ENCODE results near the gene PTGES3.

The PTGES3 gene

DNA sequence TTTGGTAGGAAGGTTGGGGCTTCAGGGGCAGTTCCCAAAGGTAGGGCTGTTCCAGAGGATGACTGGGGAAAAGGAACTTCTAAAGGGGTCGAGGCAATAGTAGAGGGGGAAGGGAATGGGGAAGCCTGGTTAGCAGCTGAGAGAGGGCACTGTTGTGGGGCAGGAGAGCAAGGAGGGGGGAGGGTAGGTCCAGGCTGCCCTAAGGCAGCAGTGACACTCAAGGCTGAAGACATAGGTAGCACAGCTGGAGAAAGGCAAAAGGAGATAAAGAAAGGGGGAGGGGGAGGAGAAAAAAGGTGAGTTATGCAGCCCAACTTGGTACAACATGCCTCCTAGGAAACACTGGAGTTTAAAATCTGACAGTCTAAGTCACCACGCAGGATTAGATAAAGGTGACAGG is 33.1 kb upstream of the PTGES3 start:
- Histone ChIP-seq H3K27ac (ENCODE audit: poor library complexity, severe bottlenecking) (peak overlapping the region; percentile 79), H3K4me3 (ENCODE audit: severe bottlenecking) (no peak overlapping the region), H3K9me3 (ENCODE audit: severe bottlenecking) (no peaks in the 10 kb centered on the region), H3K4me1 (ENCODE audit: insufficient read depth, poor library complexity, severe bottlenecking) (peaks cover 22% of the 10 kb centered on the region), H3K36me3 (ENCODE audit: low read depth) (peaks cover 70% of the 10 kb centered on the region), H3K27me3 (ENCODE audit: insufficient read depth, poor library complexity, severe bottlenecking) (no peaks in the 10 kb centered on the region)
- TF ChIP-seq, protein P1, sequence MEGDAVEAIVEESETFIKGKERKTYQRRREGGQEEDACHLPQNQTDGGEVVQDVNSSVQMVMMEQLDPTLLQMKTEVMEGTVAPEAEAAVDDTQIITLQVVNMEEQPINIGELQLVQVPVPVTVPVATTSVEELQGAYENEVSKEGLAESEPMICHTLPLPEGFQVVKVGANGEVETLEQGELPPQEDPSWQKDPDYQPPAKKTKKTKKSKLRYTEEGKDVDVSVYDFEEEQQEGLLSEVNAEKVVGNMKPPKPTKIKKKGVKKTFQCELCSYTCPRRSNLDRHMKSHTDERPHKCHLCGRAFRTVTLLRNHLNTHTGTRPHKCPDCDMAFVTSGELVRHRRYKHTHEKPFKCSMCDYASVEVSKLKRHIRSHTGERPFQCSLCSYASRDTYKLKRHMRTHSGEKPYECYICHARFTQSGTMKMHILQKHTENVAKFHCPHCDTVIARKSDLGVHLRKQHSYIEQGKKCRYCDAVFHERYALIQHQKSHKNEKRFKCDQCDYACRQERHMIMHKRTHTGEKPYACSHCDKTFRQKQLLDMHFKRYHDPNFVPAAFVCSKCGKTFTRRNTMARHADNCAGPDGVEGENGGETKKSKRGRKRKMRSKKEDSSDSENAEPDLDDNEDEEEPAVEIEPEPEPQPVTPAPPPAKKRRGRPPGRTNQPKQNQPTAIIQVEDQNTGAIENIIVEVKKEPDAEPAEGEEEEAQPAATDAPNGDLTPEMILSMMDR (IDR thresholded peaks at IDR 0.05; ENCODE audit: poor library complexity, severe bottlenecking) = no peak
- ATAC-seq (ENCODE audit: low read depth) (no peak), DNase-seq (ENCODE audit: low spot score) (no peak)

DNA sequence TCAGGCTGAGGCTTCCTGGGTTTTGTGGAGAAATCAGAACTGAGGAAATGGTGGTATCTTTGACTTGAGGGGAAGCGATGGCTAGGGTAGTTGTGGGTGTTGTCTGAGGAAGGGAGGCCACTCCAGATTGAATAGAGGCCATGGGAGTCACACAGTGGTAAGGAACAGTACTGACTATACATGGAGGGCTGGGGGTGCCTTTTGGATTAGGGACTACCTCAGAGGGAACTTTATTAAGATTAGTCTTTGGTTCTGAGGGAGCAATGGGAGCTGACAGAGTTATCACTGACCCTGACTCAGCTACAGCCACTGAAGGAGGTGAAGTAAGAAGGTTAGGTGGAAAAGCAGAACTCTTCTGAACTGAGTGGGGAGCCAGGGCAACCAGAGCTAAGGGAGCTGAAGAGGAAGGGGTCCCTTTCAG is 32.7 kb upstream of the PTGES3 start:
- TF ChIP-seq, protein P1 (IDR thresholded peaks at IDR 0.05; ENCODE audit: poor library complexity, severe bottlenecking) = no peak
- H3K4me1 ChIP-seq (ENCODE audit: insufficient read depth, poor library complexity, severe bottlenecking) = peaks cover 22% of the 10 kb centered on the region
- no peak overlapping the region for H3K4me3 ChIP-seq (ENCODE audit: severe bottlenecking)
- no peak for DNase-seq (ENCODE audit: low spot score)
- peak overlapping the region; percentile 79 for H3K27ac ChIP-seq (ENCODE audit: poor library complexity, severe bottlenecking)
- no peaks in the 10 kb centered on the region for H3K9me3 ChIP-seq (ENCODE audit: severe bottlenecking)
- no peaks in the 10 kb centered on the region for H3K27me3 ChIP-seq (ENCODE audit: insufficient read depth, poor library complexity, severe bottlenecking)
- peaks cover 75% of the 10 kb centered on the region for H3K36me3 ChIP-seq (ENCODE audit: low read depth)
- ATAC-seq (ENCODE audit: low read depth) = no peak

DNA sequence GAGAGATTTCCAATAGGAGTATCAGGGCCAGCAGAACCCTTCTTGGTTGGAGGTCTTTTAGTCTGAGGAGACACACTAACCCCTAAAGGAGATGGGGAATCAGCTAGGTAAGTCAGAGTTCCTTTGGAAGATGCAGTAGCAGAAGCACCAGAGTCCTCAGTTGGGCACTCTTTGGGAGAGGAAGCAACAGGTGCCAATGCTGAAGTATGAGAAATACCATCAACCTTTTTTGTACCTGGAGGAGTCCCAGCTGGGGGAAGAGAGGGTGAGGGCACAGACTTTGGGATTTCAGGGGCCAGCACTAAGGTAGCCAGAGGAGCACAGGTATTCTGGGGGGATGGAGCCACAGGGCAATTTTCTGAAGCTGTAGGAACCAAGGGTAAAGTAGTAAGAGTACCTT is 31.0 kb upstream of the PTGES3 start:
- peak overlapping the region; percentile 79 for H3K27ac ChIP-seq (ENCODE audit: poor library complexity, severe bottlenecking)
- no peaks in the 10 kb centered on the region for H3K9me3 ChIP-seq (ENCODE audit: severe bottlenecking)

DNA sequence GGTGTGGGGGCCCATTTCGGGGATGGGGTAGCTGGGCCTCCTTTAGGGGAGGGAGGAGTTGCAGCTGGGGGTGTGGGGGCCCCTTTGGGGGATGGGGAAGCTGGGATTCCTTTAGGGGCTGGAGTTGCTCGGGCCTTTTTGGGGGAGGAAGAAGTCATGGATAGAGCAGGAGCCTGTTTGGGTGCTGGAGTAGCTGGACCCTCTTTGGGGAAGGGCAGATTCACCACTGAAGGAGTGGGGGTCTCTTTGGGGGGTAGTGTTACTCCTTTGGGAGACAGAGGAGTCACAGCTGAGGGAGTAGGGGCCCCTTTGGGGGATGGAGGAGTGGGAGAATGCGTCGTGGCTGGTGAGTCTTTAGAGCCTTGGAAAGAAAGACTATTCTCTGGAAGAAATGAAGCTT is 30.6 kb upstream of the PTGES3 start:
- TF ChIP-seq, protein P1 (IDR thresholded peaks at IDR 0.05; ENCODE audit: poor library complexity, severe bottlenecking) = no peak
- Histone ChIP-seq H3K27me3 (ENCODE audit: insufficient read depth, poor library complexity, severe bottlenecking) (no peaks in the 10 kb centered on the region), H3K27ac (ENCODE audit: poor library complexity, severe bottlenecking) (no peak overlapping the region), H3K36me3 (ENCODE audit: low read depth) (peaks cover 84% of the 10 kb centered on the region), H3K9me3 (ENCODE audit: severe bottlenecking) (no peaks in the 10 kb centered on the region), H3K4me3 (ENCODE audit: severe bottlenecking) (no peak overlapping the region), H3K4me1 (ENCODE audit: insufficient read depth, poor library complexity, severe bottlenecking) (peaks cover 22% of the 10 kb centered on the region)
- ATAC-seq (ENCODE audit: low read depth) = no peak
- no peak for DNase-seq (ENCODE audit: low spot score)

More for the DNA sequence above, 31.0 kb upstream of the PTGES3 start:
- Histone ChIP-seq H3K4me1 (ENCODE audit: insufficient read depth, poor library complexity, severe bottlenecking) (peaks cover 22% of the 10 kb centered on the region), H3K4me3 (ENCODE audit: severe bottlenecking) (no peak overlapping the region), H3K36me3 (ENCODE audit: low read depth) (peaks cover 84% of the 10 kb centered on the region), H3K27me3 (ENCODE audit: insufficient read depth, poor library complexity, severe bottlenecking) (no peaks in the 10 kb centered on the region)
- DNase-seq (ENCODE audit: low spot score) = no peak
- TF ChIP-seq, protein P1 (IDR thresholded peaks at IDR 0.05; ENCODE audit: poor library complexity, severe bottlenecking) = no peak
- no peak for ATAC-seq (ENCODE audit: low read depth)

DNA sequence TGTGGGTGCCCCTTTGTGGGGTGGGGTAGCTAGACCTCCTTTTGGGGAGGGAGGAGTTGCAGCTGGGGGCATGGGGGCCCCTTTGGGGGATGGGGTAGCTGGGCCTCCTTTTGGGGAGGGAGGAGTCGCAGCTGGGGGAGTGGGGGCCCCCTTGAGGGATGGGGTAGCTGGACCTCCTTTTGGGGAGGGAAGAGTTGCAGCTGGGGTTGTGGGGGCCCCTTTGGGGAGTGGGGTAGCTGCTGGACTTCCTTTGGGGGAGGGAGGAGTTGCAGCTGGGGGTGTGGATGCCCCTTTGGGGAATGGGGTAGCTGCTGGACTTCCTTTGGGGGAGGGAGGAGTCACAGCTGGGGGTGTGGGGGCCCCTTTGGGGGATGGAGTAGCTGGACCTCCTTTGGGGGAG is 30.1 kb upstream of the PTGES3 start:
- DNase-seq (ENCODE audit: low spot score) (no peak), ATAC-seq (ENCODE audit: low read depth) (no peak)
- H3K4me1 ChIP-seq (ENCODE audit: insufficient read depth, poor library complexity, severe bottlenecking) = peaks cover 18% of the 10 kb centered on the region
- H3K27me3 ChIP-seq (ENCODE audit: insufficient read depth, poor library complexity, severe bottlenecking) = no peaks in the 10 kb centered on the region
- H3K27ac ChIP-seq (ENCODE audit: poor library complexity, severe bottlenecking) = no peak overlapping the region
- TF ChIP-seq, protein P1 (IDR thresholded peaks at IDR 0.05; ENCODE audit: poor library complexity, severe bottlenecking) = no peak
- H3K36me3 ChIP-seq (ENCODE audit: low read depth) = peaks cover 84% of the 10 kb centered on the region
- H3K4me3 ChIP-seq (ENCODE audit: severe bottlenecking) = no peak overlapping the region
- H3K9me3 ChIP-seq (ENCODE audit: severe bottlenecking) = no peaks in the 10 kb centered on the region
